AG10803 (cell line): ENCODE measurements around the gene DEUP1.
A peak's percentile ranks its signal among the peaks of the same experiment; 100 is the strongest.

ENCODE experiments used
- DNase-seq: peaks from one replicate; pipeline ENCODE4 v3.0.0; 2010; ENCODE audit warnings: low read depth
- H3K4me3 ChIP-seq: 2 replicates; pipeline ENCODE4 v1.5.1; 2011; ENCODE audit warnings: mild to moderate bottlenecking, low read length, control low read depth
- CTCF ChIP-seq: conservative IDR thresholded peaks from 2 replicates; pipeline ENCODE4 v1.5.1; 2011; ENCODE audit warnings: mild to moderate bottlenecking, low read length, control low read depth, inconsistent platforms

The DEUP1 gene

GRCh38 chr11:93359396-93359795 is 28.9 kb downstream of the DEUP1 start:
- DNase-seq: no peak
- H3K4me3 ChIP-seq: no peak overlapping the region
- no peak for TF ChIP-seq CTCF

- no peak for DNase-seq
- no peak overlapping the region for H3K4me3 ChIP-seq
- no peak for TF ChIP-seq CTCF
These were observed 30.9 kb downstream of the DEUP1 start for GRCh38 chr11:93361435-93361834.

GRCh38 chr11:93368022-93368421 is 37.5 kb downstream of the DEUP1 start:
- DNase-seq: no peak
- no peak for TF ChIP-seq CTCF
- H3K4me3 ChIP-seq: no peak overlapping the region

GRCh38 chr11:93370260-93370659 is 39.7 kb downstream of the DEUP1 start:
- DNase-seq: peak; percentile 12
- H3K4me3 ChIP-seq: no peak overlapping the region
- no peak for TF ChIP-seq CTCF

- H3K4me3 ChIP-seq: no peak overlapping the region
- DNase-seq: no peak
- TF ChIP-seq CTCF: no peak
These were observed 59.2 kb downstream of the DEUP1 start for GRCh38 chr11:93389737-93390136.

- no peak overlapping the region for H3K4me3 ChIP-seq
- no peak for TF ChIP-seq CTCF
- DNase-seq: no peak
These were observed 62.3 kb downstream of the DEUP1 start for GRCh38 chr11:93392867-93393266.

- DNase-seq: no peak
- TF ChIP-seq CTCF: no peak
- no peak overlapping the region for H3K4me3 ChIP-seq
These were observed 62.8 kb downstream of the DEUP1 start for GRCh38 chr11:93393386-93393785.
